ENCODE data around the gene STRN3. TPM values are rescaled to one million over a fixed set of nuclear protein-coding genes. Genes with fewer than 3 reads are reported as not detected.

Gene STRN3
- total and polyA plus RNA-seq, 2 of the 8 experiments (the other 6 are each of a cell fraction or from before 2014, with no cell fraction given), result 8.7 to 38.1 TPM

- H3K56ac ChIP-seq (replicated peaks; ENCODE audit: insufficient read length, low read depth, low read length), result no peak overlapping the region
- no peaks in the 10 kb centered on the region for H3K23me2 ChIP-seq (ENCODE audit: low read depth, low read length)
- H2BK120ac ChIP-seq (replicated peaks; ENCODE audit: low read depth, low read length), result no peak overlapping the region
- H2BK20ac ChIP-seq (ENCODE audit: low read length), result no peak overlapping the region
- H3K9me3 ChIP-seq (ENCODE audit: insufficient read depth in 2 of 2, low read depth in 1 of 2, low read length in 1 of 2), result no peaks in the 10 kb centered on the region
- no peak overlapping the region for H2BK12ac ChIP-seq (ENCODE audit: low read depth, low read length)
- H3K9ac ChIP-seq (replicated peaks in 1 of 4; ENCODE audit: extremely low read depth in 1 of 4, low read depth in 3 of 4, low read length in 3 of 4), result no peak overlapping the region
- DNase-seq (ENCODE audit: low read depth in 1 of 2, low spot score in 2 of 2), result no peak
- H2AFZ ChIP-seq (ENCODE audit: low read length), result no peak overlapping the region
- no peak overlapping the region for H3K4me2 ChIP-seq (ENCODE audit: insufficient read depth in 1 of 2, low read depth in 2 of 2, low read length in 2 of 2)
- no peak overlapping the region for H3K27ac ChIP-seq (ENCODE audit: low read depth, low read length)
- no peak overlapping the region for H4K5ac ChIP-seq (ENCODE audit: insufficient read length, low read depth, low read length)
- no peak overlapping the region for H3K18ac ChIP-seq (ENCODE audit: extremely low read depth, low read length)
- no peak overlapping the region for H3K4ac ChIP-seq (replicated peaks; ENCODE audit: insufficient read length, low read depth, low read length)
- no peaks in the 10 kb centered on the region for H3K79me2 ChIP-seq (ENCODE audit: control insufficient read depth in 1 of 2, insufficient read depth in 2 of 2, low read length in 2 of 2)
- no peak overlapping the region for H2AK5ac ChIP-seq (ENCODE audit: low read depth, low read length)
- no peaks in the 10 kb centered on the region for H3K27me3 ChIP-seq (replicated peaks in 1 of 4; ENCODE audit: control insufficient read depth in 3 of 4, extremely low read depth in 1 of 4, insufficient read depth in 3 of 4, low read length in 3 of 4)
- WGBS, 2 experiments (ENCODE audit: extremely low coverage in 1 of 2, insufficient coverage in 1 of 2, insufficient read length in 1 of 2, insufficient replicate concordance in 2 of 2, low coverage in 1 of 2, low lambda C conversion rate in 2 of 2, missing lambda C conversion rate in 1 of 2), result 85% methylated on average over 1 of the region's 1 CpG; no CpG with 5 or more reads in 1 of the 2 experiments
- no peak overlapping the region for H3K14ac ChIP-seq (ENCODE audit: insufficient read length)
- ChIA-PET CTCF (ENCODE audit: partially characterized antibody) (interaction anchor here (1.2 to 1.4 kb wide), 2 partner anchors 145 to 163 kb away, joined by 3 read pairs; no protein-coding TSS in a partner anchor), POLR2A (ENCODE audit: partially characterized antibody) (interaction anchor here (1.1 to 1.4 kb wide), 2 partner anchors 10 to 19 kb away, joined by 3 read pairs; no protein-coding TSS in a partner anchor)
- no peak for FAIRE-seq
- H3K36me3 ChIP-seq (ENCODE audit: control insufficient read depth in 2 of 4, insufficient read depth in 4 of 4, low read length in 3 of 4), result peaks cover 0 to 30% (median 3%) of the 10 kb centered on the region in 4 experiments; a peak in 4 of 8 replicates
- no peaks in the 10 kb centered on the region for H3K4me1 ChIP-seq (replicated peaks in 1 of 4; ENCODE audit: control insufficient read depth in 3 of 4, insufficient read depth in 4 of 4, low read length in 3 of 4)
- no peak overlapping the region for H2BK5ac ChIP-seq (ENCODE audit: low read depth, low read length)
- H4K20me1 ChIP-seq (replicated peaks in 1 of 2; ENCODE audit: control insufficient read depth in 1 of 2, insufficient read depth in 2 of 2, low read length in 2 of 2), result no peaks in the 10 kb centered on the region
- no peak overlapping the region for H4K91ac ChIP-seq (replicated peaks; ENCODE audit: insufficient read length, low read length)
- TF ChIP-seq CTBP2 (IDR thresholded peaks at IDR 0.05; ENCODE audit: borderline replicate concordance, insufficient read depth, insufficient read length, low read length) (no peak), CEBPB (IDR thresholded peaks at IDR 0.05; ENCODE audit: low read depth, low read length) (no peak), RXRA (IDR thresholded peaks at IDR 0.05; ENCODE audit: insufficient read depth, low read depth, low read length) (no peak), BRCA1 (IDR thresholded peaks at IDR 0.05; ENCODE audit: low read depth, low read length) (no peak), TAF7 (optimal IDR thresholded peaks at IDR 0.05; ENCODE audit: borderline replicate concordance, low read depth, low read length) (no peak), RAD21 (IDR thresholded peaks at IDR 0.05 in 1 of 2, conservative IDR thresholded peaks at IDR 0.05 in 1 of 2; ENCODE audit: low read depth in 2 of 2, low read length in 2 of 2) (no peak)
- no peaks in the 10 kb centered on the region for H3K79me1 ChIP-seq (ENCODE audit: low read depth, low read length)
- no peak overlapping the region for H3K4me3 ChIP-seq (ENCODE audit: extremely low read depth in 1 of 4, insufficient read depth in 2 of 4, low read depth in 3 of 4, low read length in 4 of 4)
- no peak overlapping the region for H2BK15ac ChIP-seq (ENCODE audit: low read length)
- H3K23ac ChIP-seq (ENCODE audit: insufficient read length), result no peak overlapping the region
- no peak overlapping the region for H4K8ac ChIP-seq (ENCODE audit: extremely low read depth, insufficient read depth, low read length)
Observed at GRCh38 chr14:30914812-30915211, 111.4 kb downstream of the STRN3 start.

Data from H1 (cell line).